ENCODE data around the gene KLHL29.

Gene KLHL29

GRCh38 chr2:23593752-23594459 is 208.9 kb downstream of the KLHL29 start:
- no peak for DNase-seq (ENCODE audit: low spot score)

- no peak for DNase-seq (ENCODE audit: low spot score)
Observed at GRCh38 chr2:23594460-23594825, 209.5 kb downstream of the KLHL29 start.

GRCh38 chr2:23595021-23595420 is 210.0 kb downstream of the KLHL29 start:
- no peak for DNase-seq (ENCODE audit: low spot score)

- peak; percentile 90 for DNase-seq (ENCODE audit: low spot score)
Observed at GRCh38 chr2:23595601-23596251, 210.7 kb downstream of the KLHL29 start.

GRCh38 chr2:23596316-23596885 is 211.4 kb downstream of the KLHL29 start:
- DNase-seq (ENCODE audit: low spot score): peak; percentile 42

- DNase-seq (ENCODE audit: low spot score): no peak
Observed at GRCh38 chr2:23597687-23598086, 212.7 kb downstream of the KLHL29 start.

GRCh38 chr2:23599006-23599405 is 214.0 kb downstream of the KLHL29 start:
- DNase-seq (ENCODE audit: low spot score): no peak

GRCh38 chr2:23599667-23600066 is 214.7 kb downstream of the KLHL29 start:
- DNase-seq (ENCODE audit: low spot score): no peak

GRCh38 chr2:23600346-23600745 is 215.4 kb downstream of the KLHL29 start:
- DNase-seq (ENCODE audit: low spot score): no peak

- DNase-seq (ENCODE audit: low spot score): no peak
Observed at GRCh38 chr2:23601301-23601965, 216.5 kb downstream of the KLHL29 start.

- peak; percentile 38 for DNase-seq (ENCODE audit: low spot score)
Observed at GRCh38 chr2:23602116-23602515, 217.1 kb downstream of the KLHL29 start.

- no peak for DNase-seq (ENCODE audit: low spot score)
Observed at GRCh38 chr2:23603156-23603555, 218.2 kb downstream of the KLHL29 start.

- no peak for DNase-seq (ENCODE audit: low spot score)
Observed at GRCh38 chr2:23603581-23603980, 218.6 kb downstream of the KLHL29 start.

- no peak for DNase-seq (ENCODE audit: low spot score)
Observed at GRCh38 chr2:23604731-23605130, 219.8 kb downstream of the KLHL29 start.

GRCh38 chr2:23605236-23605635 is 220.3 kb downstream of the KLHL29 start:
- DNase-seq (ENCODE audit: low spot score): no peak

GRCh38 chr2:23606196-23606595 is 221.2 kb downstream of the KLHL29 start:
- no peak for DNase-seq (ENCODE audit: low spot score)

- peak; percentile 24 for DNase-seq (ENCODE audit: low spot score)
Observed at GRCh38 chr2:23606968-23607367, 222.0 kb downstream of the KLHL29 start.

GRCh38 chr2:23607925-23608324 is 222.9 kb downstream of the KLHL29 start:
- DNase-seq (ENCODE audit: low spot score): no peak

- DNase-seq (ENCODE audit: low spot score): no peak
Observed at GRCh38 chr2:23609254-23609653, 224.3 kb downstream of the KLHL29 start.

GRCh38 chr2:23611839-23612238 is 226.9 kb downstream of the KLHL29 start:
- no peak for DNase-seq (ENCODE audit: low spot score)

GRCh38 chr2:23614701-23615100 is 229.7 kb downstream of the KLHL29 start:
- no peak for DNase-seq (ENCODE audit: low spot score)

GRCh38 chr2:23615216-23616020 is 230.4 kb downstream of the KLHL29 start:
- no peak for DNase-seq (ENCODE audit: low spot score)
